SH-SY5Y (cell line): ENCODE results near the gene EID2B.

Experiments used
- GATA2 ChIP-seq: IDR thresholded peaks from 2 replicates; pipeline ENCODE4 v1.6.1; 2011; ENCODE audit warnings: mild to moderate bottlenecking, low read depth, low read length
- GATA3 ChIP-seq: IDR thresholded peaks from 2 replicates; pipeline ENCODE4 v1.6.1; 2011; ENCODE audit warnings: low read depth, mild to moderate bottlenecking, low read length, moderate library complexity

DNA sequence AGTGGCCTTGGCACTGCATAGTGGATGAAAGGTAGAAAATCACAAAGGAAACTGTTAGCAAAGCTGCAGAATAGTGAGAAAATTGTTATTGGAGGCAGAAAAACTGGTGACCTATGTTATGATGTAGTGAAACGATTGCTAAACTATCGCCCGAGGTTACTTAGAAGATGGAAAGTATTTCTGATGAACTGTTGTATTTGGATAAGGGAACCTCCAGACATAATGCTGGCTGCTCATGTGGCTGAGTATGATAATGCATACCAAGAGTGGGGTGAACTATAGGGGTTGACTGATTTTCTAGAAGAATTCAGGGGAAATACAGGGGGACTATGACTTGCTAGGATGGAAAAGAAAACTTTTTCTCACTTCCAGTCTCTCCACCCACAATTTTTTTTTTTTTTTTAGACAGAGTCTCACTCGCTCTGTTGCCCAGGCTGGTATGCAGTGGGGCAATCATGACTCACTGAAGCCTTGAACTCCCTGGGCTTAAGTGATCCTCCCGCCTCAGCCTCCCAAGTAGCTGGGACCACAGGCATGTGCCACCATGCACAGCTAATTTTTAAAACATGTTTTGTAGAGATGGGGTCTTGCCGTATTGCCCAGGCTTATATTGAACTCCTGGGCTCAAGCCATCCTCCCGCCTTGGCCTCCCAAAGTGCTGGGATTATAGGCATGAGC lies 11.7 kb upstream of the EID2B start:
- TF ChIP-seq GATA3: no peak
- no peak for TF ChIP-seq GATA2
